ENCODE data around the gene CNN2. TPM values are rescaled to one million over a fixed set of nuclear protein-coding genes. Genes with fewer than 3 reads are reported as not detected.
A peak's percentile ranks its signal among the peaks of the same experiment; 100 is the strongest.

The CNN2 gene
- total and polyA plus RNA-seq, 12 donors: 6.9 to 64.9 (median 42.7) TPM

DNA sequence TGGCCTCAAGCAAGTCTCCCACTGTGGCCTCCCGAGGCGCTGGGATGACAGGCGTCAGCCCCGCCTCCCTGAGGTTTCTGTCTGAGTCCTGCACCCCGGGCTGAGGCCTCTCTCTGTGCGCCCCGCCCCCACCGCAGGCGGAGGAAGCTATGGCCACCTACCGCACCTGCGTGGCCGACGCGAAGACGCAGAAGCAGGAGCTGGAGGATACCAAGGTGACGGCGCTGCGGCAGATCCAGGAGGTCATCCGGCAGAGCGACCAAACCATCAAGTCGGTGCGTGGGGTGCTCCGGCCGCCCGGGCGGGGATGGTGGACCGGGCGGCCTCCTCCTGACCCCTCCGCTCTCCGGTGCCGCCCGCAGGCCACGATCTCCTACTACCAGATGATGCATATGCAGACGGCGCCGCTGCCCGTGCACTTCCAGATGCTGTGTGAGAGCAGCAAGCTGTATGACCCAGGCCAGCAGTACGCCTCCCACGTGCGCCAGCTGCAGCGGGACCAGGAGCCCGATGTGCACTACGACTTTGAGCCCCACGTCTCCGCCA is 53.2 kb downstream of the CNN2 start:
- peak in 1 of 7 donors; percentile 22 for DNase-seq
- 80 to 92% (median 92%) methylated on average over 18 to 45 of the region's 45 CpGs for WGBS, 4 donors
- no peaks in the 10 kb centered on the region for H3K36me3 ChIP-seq (replicated peaks in 1 of 2)
- H3K4me1 ChIP-seq (replicated peaks in 1 of 2): peaks cover 5 to 10% of the 10 kb centered on the region in 2 donors
- H3K27me3 ChIP-seq: no peaks in the 10 kb centered on the region
- no peaks in the 10 kb centered on the region for H3K9me3 ChIP-seq (replicated peaks in 1 of 3)
- intact Hi-C loops (cut with DNase I): no loop called here
- no peak overlapping the region for H3K4me3 ChIP-seq
- H3K27ac ChIP-seq: no peak overlapping the region
- no peak for TF ChIP-seq POLR2A (IDR thresholded peaks at IDR 0.05)
- TF ChIP-seq, protein P1, sequence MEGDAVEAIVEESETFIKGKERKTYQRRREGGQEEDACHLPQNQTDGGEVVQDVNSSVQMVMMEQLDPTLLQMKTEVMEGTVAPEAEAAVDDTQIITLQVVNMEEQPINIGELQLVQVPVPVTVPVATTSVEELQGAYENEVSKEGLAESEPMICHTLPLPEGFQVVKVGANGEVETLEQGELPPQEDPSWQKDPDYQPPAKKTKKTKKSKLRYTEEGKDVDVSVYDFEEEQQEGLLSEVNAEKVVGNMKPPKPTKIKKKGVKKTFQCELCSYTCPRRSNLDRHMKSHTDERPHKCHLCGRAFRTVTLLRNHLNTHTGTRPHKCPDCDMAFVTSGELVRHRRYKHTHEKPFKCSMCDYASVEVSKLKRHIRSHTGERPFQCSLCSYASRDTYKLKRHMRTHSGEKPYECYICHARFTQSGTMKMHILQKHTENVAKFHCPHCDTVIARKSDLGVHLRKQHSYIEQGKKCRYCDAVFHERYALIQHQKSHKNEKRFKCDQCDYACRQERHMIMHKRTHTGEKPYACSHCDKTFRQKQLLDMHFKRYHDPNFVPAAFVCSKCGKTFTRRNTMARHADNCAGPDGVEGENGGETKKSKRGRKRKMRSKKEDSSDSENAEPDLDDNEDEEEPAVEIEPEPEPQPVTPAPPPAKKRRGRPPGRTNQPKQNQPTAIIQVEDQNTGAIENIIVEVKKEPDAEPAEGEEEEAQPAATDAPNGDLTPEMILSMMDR (IDR thresholded peaks at IDR 0.05): no peak

DNA sequence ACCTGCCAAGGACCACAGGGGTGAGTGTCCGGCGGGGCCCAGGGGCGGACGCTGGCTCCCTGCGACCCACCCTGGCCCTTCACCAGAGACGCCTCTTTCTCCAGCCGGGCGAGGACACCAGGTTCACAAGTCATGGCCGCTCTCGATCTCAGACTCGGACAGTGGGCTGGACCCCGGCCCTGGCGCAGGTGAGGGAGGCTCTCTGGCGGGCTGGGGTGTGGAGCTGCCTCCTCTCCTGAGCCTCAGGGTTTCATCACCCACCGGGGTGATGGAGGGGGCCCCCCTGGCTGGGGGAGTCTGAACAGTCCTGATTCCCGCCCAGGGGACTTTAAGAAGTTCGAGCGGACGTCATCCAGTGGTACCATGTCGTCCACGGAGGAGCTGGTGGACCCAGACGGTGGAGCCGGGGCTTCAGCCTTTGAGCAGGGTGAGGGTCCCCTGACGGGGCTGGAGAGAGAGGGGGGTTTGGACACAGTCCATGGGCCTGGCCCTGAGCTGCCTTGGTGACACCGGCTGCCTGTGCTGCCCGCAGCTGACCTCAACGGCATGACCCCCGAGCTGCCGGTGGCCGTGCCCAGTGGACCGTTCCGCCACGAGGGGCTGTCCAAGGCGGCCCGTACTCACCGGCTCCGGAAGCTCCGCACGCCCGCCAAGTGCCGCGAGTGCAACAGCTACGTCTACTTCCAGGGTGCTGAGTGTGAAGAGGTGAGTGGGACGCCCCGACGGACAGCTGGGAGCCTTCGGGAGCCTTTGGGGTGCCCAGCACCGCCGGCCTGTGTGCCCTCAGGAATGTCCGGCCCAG is 54.2 kb downstream of the CNN2 start:
- intact Hi-C loops (cut with DNase I): no loop called here
- DNase-seq: peak in 1 of 7 donors; percentile 32
- TF ChIP-seq, protein P1 (IDR thresholded peaks at IDR 0.05): no peak
- TF ChIP-seq POLR2A (IDR thresholded peaks at IDR 0.05): no peak
- no peak overlapping the region for H3K27ac ChIP-seq
- H3K4me3 ChIP-seq: no peak overlapping the region
- H3K27me3 ChIP-seq: no peaks in the 10 kb centered on the region
- H3K9me3 ChIP-seq (replicated peaks in 1 of 3): no peaks in the 10 kb centered on the region
- H3K36me3 ChIP-seq (replicated peaks in 1 of 2): no peaks in the 10 kb centered on the region
- WGBS, 4 donors: 92 to 100% (median 92%) methylated on average over 14 to 50 of the region's 50 CpGs
- peaks cover 5 to 10% of the 10 kb centered on the region in 2 donors for H3K4me1 ChIP-seq (replicated peaks in 1 of 2)

DNA sequence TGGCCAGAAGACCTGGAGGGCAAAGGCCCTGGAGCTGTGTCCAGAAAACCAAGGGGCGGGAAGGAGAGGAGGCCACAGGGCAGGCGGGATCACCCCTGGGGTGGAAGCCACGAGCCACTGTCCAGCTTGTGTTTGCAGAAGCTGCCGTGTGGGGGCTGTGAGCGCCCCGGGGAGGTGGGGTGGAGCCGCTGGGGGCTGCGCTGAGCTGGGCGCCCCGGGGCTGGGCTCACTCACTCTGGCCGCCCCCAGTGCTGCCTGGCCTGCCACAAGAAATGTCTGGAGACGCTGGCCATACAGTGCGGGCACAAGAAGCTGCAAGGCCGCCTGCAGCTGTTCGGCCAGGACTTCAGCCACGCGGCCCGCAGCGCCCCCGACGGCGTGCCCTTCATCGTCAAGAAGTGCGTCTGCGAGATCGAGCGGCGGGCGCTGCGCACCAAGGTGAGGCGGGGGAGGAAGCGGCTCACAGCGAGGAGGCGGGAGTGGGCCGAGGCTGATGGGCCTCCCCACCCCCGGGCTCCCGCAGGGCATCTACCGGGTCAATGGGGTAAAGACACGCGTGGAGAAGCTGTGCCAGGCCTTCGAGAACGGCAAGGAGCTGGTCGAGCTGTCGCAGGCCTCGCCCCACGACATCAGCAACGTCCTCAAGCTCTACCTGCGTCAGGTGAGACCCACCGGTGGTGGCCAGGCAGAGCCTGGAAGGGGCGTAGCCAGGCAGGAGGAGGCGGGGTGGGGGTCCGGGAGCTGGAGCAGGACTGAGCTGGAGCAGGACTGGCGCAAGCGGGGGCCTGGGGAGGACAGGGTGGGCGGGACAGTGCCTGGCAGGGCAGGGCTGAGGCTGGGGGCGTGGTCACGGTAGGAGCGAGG is 55.1 kb downstream of the CNN2 start:
- intact Hi-C loops (cut with DNase I): no loop called here
- no peak overlapping the region for H3K27ac ChIP-seq
- H3K9me3 ChIP-seq (replicated peaks in 1 of 3): no peaks in the 10 kb centered on the region
- no peaks in the 10 kb centered on the region for H3K36me3 ChIP-seq (replicated peaks in 1 of 2)
- no peak for TF ChIP-seq POLR2A (IDR thresholded peaks at IDR 0.05)
- TF ChIP-seq, protein P1 (IDR thresholded peaks at IDR 0.05): no peak
- no peak overlapping the region for H3K4me3 ChIP-seq
- DNase-seq: peak in 1 of 7 donors; percentile 29
- WGBS, 4 donors: 64 to 83% (median 75%) methylated on average over 13 to 58 of the region's 58 CpGs
- no peaks in the 10 kb centered on the region for H3K27me3 ChIP-seq
- peaks cover 5 to 10% of the 10 kb centered on the region in 2 donors for H3K4me1 ChIP-seq (replicated peaks in 1 of 2)
